Measurements from ENCODE around the gene BLACAT1. TPM values are rescaled to one million over a fixed set of nuclear protein-coding genes. Genes with fewer than 3 reads are reported as not detected.
"Not testable (repeated sequence)": the region's sequence is repeated elsewhere in the genome, so short reads cannot be mapped to it uniquely, and the experiment has no call there.

The BLACAT1 gene
- total RNA-seq, 3 donors from 2014 or later = 0.14 to 0.46 (median 0.19) TPM

DNA sequence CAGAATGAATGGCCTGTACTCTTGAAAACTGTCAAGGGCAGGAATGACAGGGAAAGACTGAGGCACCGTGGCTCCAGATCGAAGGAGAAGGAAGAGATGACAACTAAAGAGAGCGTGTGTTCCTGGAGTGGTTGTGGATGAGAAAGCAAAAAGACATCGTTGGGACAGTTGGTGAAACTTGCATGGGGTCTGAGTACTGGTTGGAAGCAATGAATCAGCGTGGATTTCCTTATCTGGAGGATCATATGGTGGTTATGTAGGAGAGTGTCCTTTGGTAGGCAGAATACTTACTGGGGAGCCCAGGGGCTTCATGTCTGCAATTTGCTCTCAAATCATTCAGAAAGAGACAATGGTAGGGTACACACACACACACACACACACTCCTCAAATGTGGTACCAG lies 47.9 kb downstream of the BLACAT1 start:
- H3K4me3 ChIP-seq = no peak overlapping the region
- no peaks in the 10 kb centered on the region for H3K9me3 ChIP-seq
- intact Hi-C loops (cut with DNase I, micrococcal nuclease) = no loop called here
- ATAC-seq (no peak), DNase-seq (no peak)
- TF ChIP-seq CTCF (IDR thresholded peaks at IDR 0.05) = no peak
- H3K4me1 ChIP-seq (ENCODE audit: low read depth) = no peaks in the 10 kb centered on the region
- no peaks in the 10 kb centered on the region for H3K36me3 ChIP-seq (ENCODE audit: low read depth)

DNA sequence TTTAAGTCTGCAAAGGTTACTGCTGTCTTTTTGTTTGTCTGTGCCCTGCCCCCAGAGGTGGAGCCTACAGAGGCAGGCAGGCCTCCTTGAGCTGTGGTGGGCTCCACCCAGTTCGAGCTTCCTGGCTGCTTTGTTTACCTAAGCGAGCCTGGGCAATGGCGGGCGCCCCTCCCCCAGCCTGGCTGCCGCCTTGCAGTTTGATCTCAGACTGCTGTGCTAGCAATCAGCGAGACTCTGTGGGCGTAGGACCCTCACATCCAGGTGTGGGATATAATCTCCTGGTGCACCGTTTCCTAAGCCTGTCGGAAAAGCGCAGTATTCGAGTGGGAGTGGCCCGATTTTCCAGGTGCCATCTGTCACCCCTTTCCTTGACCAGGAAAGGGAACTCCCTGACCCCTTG lies 49.6 kb downstream of the BLACAT1 start:
- DNase-seq = peak in 1 of 3 donors; percentile 56
- H3K4me3 ChIP-seq; H3K36me3 ChIP-seq (ENCODE audit: low read depth); H3K4me1 ChIP-seq (ENCODE audit: low read depth); intact Hi-C loops (cut with DNase I, micrococcal nuclease); ATAC-seq; H3K9me3 ChIP-seq: not testable (repeated sequence)

Small RNAs within 50 kb of the gene (microRNA-seq; reads per million reads assigned to microRNA genes)
- 202 reads per million, percentile 70 among the genes with 10 or more reads in this experiment for gene MIR135B

Other genes with a start within 250 kb of the BLACAT1 start
- gene DSTYK, start 244.3 kb downstream of the BLACAT1 start, total RNA-seq = 10 to 100 TPM in 1 of 3 donors, 1 to 10 TPM in 2; 5.3 to 13.9 (median 5.8) TPM
- 1 to 10 TPM in 1 of 3 donors, under 1 TPM in 2; 0.27 to 5.1 (median 0.29) TPM for gene TMCC2, start 228.1 kb downstream of the BLACAT1 start, total RNA-seq
- gene NUAK2, start 134.3 kb downstream of the BLACAT1 start, total RNA-seq = 10 to 100 TPM; 16.5 to 50.8 (median 29.5) TPM
- gene KLHDC8A, start 99.1 kb downstream of the BLACAT1 start, total RNA-seq = 1 to 10 TPM in 1 of 3 donors, under 1 TPM in 2; 0.17 to 1.8 (median 0.78) TPM
- not detected for gene LEMD1, start 34.0 kb downstream of the BLACAT1 start, total RNA-seq
- gene CDK18, start 48.6 kb upstream of the BLACAT1 start, total RNA-seq = 10 to 100 TPM; 32.1 to 41.2 (median 37.0) TPM
- gene ELK4, start 176.0 kb upstream of the BLACAT1 start, total RNA-seq = 10 to 100 TPM; 43.1 to 60.6 (median 47.6) TPM
- gene SLC45A3, start 224.5 kb upstream of the BLACAT1 start, total RNA-seq = 10 to 100 TPM; 13.7 to 19.0 (median 18.8) TPM